NCI-H82 treated with DMSO at 0.1 percent for 48 hours (cell line): ENCODE results near the gene SLC44A4.

Source experiments
- DNase-seq: peaks from one replicate; lab custom pipeline; 2025; ENCODE audit not compliant: unreplicated experiment; lab: John Stamatoyannopoulos, UW

The SLC44A4 gene

DNA sequence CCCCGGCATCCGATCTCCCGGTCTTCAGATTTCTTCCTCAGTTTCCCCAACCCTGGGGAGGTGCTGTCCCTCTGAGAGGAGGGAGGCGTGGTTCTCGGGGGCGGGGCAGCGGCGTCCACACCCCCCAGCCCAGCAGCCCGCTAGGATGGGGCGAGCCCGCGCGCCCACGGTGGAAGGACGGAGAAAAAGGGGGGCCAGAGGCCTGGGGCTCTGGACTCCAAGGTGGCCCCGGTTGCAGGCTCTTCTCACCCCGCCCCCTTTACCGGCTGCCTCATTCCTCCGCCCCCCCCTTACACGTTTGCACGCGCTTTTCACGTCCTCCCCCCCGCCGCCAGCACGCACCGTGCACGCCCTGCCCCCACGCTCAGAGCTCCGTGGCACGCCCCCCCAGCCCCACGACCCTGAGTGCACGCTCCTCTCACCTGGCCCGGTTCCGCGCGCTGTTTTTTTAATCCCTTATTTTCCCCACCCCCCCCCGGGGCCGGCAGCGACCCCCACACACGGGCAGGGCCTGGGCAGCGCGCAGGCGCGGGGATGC, 22.7 kb upstream of the SLC44A4 start:
- DNase-seq = no peak

DNA sequence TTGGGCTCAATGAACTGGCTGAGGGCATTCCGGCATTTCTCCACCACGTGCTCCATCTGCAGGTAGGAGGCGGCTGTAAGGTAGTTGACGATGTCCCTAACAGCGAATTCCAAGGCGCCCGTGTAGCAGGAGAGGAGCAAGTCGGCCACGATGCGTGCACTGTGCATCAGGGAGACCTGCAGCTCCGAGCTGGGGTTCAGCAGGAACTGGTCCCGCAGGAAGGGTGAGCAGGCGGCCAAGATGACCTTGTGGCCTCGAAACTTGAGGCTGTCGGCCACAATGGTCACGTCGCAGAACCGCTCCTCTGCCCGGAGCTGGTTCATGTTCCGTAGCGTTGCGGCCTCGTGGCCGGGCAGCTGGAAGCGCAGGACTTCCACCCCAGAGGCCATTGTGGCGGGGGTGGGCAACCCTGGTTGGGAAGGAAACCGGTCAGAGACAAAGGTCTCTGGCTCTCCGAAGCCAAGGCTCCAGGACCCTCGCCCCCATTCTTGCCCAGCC, 22.2 kb upstream of the SLC44A4 start:
- no peak for DNase-seq

GRCh38 chr6:31899882-31900722, 21.3 kb upstream of the SLC44A4 start:
- no peak for DNase-seq

DNA sequence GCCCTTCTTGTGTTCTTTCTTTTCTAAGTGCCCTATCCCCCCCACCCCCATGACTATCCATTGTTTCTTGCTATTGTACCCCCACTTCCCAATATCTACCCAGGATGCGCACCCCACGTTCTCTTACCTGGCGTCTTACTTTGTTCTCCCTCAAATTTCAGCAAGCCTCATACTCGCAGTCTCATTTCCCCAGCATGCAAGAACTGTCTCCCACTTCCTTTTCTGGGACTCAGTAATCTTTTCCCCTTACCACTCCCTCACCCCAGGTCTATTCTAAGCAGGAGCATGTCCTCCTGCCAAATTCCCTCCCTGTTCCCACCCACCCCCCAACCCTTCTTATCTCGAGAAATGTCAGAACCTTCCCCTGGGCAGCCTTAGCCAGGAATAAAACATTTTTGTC, 20.4 kb upstream of the SLC44A4 start:
- DNase-seq = no peak

DNA sequence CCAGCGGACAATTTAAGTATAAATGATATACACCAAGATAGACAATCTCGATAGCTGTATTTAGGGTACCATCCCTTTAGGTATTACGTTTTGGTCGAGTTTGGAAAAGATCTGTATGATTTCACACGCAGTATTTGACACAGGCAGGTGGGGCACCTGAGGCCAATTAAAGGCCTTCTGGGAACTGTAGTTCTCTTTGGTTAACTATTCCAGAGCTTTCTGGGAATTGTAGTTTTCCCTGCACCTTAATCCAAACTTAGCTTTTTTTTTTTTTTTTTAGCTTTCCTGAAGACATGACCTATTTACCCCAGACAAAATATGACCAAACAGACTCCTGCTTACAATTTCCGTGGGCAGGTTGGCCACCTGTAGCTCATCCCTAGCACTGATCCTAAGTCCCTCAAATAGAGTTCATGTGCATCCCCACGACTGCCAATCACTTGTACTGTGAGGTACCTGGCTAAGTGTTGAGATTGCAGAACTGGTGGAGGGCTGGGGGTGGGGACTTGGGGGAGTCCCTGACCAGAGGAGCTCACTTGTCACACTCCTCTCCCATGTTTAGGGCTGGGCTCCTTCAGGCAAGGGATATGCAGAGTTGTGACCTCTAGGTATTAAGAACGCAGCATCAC, 19.7 kb upstream of the SLC44A4 start:
- DNase-seq = peak; percentile 63

- peak; percentile 63 for DNase-seq
Observed at GRCh38 chr6:31897612-31898382, 19.0 kb upstream of the SLC44A4 start, which contains the start of gene EHMT2. TSS of gene EHMT2 (minus strand) at chr6:31897698. CDS start at chr6:31897677, 21 bp downstream.

GRCh38 chr6:31896856-31897611, 18.2 kb upstream of the SLC44A4 start:
- DNase-seq = no peak

DNA sequence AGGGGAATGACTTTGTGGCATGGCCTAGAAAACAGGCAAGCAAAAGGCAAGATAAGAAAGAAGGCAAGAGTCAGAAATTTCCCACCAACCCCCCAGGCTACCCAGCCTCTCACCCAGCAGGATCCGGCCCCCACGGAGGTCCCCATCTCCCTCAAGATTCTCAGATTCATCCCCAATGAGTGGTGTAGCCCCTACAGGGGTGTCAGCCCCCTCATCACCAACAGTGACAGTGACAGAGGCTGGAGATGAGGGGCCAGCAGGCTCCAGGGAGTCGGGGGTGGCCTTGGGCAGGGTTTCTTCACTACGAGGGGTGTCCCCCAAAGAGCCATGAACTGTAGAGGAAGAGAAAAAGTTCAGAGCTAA, 17.7 kb upstream of the SLC44A4 start:
- no peak for DNase-seq

- DNase-seq = no peak
Observed at GRCh38 chr6:31892821-31893220, 14.0 kb upstream of the SLC44A4 start.

DNA sequence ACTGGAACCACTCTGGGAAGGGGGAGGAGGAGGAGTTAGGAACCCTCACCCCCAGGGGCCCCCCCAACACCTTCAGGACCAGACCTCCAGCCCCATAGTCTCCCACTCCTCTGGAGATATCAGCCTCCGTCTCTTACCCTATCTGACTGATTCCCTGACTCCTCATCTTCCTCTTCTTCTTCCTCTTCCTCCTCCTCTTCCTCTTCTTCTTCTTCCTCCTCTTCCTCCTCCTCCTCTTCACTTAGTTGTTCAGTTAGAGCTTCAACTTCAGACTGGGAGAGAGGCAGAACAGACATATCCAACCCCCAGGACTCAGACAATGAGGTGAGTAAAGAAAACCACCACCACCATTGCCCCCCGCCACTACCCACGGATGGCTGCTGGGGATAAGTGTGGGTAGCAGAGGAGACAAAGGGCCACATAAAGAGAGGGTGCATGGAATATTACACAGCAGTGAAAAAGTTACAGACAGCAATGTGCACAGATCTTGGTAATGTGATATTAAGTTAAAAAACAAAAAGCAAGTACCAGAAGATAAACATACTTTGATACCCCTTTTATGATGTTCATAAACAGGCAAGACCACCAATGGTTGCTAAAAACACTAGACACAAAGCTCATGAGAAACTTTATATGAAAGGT, 10.7 kb upstream of the SLC44A4 start:
- no peak for DNase-seq

DNA sequence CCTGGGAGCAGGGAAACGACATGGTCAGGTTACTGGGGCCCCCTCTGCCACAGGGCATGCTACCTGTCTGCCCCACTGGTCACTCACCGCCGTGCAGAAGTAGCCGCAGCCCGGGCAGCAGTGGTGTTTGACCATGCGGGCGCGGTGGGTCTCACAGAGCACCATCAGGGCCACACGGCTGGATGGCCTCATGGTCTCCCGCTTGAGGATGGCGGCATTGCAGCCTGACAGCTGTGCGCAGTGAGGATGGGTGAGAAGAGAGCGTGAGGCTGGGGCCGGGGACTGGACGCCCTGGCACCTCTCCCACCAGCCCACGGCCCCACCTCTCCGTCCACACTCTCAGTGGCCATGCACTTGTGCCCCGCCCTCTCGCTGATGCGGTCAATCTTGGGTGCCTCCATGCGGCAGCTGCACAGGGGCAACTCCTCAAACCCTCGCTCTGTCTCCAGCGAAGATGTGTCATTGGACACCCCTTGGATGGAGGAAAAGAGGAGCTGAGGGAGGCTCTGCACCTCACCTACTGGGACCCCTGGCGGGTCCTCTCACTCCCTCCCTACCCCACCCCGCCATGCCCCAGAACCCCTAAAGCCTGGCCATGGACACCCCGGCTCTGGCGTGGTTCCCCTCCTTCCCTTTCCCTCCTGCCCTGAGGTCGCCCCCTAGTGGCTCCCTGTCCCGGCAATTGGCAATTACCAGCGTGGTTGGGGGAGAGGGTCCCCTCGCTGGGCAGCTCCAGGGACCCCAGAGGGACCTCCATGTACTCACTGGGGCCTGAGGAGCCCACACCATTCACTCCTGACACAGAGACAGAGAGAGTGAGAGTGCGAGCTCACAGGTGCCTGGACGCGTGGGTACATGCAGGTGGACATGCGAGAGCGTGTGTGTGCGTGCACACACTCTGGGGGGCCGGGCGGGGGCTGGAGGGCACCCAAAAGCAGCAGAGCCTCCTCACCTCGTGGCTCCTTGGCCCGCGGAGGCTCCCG, 9.8 kb upstream of the SLC44A4 start:
- no peak for DNase-seq

DNA sequence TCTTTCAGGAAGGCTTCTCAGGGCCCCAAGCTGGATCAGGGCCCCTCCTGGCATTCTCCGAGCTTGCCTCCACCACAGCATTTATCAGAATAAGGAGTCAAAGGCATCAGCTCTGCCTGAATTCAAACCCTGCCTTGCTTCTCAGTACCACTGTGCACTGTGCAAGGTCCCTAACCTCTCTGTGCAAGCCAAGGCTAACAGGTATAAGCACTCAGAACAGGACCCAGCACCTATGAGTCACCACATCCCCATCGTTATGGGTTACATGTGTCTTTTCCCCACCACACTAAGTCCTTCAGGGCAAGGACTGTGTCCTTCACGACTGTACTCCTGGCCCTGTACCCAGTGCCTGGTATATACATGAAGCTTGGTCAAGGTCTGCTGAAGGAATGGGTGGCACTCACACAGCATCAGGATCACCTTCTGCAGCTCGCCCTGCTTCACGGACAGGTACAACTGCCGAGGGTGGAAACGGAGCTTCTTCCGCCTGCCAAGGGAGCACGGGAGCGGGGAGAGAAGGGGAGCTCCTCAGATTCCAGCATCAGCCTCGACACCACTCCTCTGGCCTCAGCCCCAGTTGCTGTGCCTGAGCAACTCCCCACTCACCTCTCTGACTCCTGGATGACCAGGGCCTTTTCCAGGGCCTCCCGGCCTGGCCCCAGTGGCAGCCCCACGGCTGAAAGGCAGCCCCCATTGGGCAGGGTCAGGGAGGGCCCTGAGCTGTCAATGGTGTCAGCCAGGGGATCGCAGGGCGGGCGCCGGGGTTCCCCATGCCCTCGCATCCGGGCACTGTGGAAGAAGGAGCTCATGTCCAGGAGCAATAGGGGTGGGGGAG, 8.6 kb upstream of the SLC44A4 start:
- DNase-seq = no peak

GRCh38 chr6:31886541-31886991, 7.8 kb upstream of the SLC44A4 start:
- DNase-seq = no peak

DNA sequence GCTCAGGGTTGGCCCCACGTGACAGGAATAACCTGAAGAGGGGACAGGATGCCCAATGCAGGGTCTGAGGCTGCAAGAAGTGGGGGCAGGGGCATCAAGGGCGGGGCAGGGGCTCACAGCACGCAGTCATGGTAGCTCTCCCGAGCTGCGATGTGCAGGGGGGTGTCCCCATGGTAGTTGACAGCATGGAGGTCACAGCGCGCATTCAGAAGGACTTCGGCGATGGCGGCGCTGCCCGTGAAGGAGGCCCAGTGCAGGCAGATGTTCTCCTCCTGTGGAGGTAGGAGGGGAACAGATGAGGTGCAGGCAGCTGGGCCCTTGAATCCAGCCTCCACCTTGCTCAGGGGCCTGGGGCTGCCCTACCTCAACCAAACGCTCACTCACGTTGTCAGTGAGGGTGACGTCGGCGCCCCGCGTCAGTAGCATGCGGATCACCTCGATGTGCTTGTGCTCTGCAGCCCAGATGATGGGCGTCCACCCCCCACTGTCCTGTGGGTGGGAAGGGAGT, 5.8 kb upstream of the SLC44A4 start:
- DNase-seq = no peak

DNA sequence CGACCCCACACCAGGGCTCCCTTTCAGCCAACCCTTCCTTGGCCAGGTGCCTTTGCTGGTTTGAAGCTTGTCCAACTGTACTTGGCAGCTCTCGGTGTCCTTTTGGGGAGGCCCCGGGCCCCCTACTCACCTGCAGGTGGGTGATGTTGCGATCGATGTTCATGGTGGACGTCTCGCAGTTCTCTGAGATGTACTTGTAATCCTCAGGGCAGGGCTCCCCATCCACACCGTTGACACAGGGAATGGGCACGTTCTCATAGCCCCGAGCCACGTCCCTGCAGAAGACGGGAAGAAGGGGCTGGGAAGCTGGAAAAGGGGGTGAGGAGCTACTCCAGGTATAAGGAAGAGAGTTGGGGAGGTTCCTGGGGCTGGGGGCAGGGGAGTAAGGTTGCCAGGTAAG, 4.9 kb upstream of the SLC44A4 start:
- DNase-seq = no peak

DNA sequence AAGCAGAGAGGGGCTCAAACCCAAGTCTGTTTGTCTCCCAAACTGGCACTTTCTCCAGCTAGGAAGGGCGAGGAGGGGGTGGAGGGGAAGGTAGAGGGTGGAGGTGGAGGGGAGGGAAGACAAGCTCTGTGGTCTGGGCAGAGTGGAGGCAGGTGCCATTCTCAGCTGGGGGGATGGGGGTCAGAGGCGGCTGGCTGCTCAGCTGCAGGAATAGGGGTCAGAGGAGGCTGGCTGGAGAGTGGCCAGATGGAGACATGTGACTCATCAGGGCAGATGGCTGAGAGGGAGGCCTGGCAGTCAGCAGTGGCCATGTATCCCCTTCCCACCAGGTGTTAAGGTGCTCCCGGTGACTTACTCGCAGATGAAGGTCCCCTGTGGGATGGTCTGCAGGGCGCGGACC, 3.5 kb upstream of the SLC44A4 start:
- no peak for DNase-seq

DNA sequence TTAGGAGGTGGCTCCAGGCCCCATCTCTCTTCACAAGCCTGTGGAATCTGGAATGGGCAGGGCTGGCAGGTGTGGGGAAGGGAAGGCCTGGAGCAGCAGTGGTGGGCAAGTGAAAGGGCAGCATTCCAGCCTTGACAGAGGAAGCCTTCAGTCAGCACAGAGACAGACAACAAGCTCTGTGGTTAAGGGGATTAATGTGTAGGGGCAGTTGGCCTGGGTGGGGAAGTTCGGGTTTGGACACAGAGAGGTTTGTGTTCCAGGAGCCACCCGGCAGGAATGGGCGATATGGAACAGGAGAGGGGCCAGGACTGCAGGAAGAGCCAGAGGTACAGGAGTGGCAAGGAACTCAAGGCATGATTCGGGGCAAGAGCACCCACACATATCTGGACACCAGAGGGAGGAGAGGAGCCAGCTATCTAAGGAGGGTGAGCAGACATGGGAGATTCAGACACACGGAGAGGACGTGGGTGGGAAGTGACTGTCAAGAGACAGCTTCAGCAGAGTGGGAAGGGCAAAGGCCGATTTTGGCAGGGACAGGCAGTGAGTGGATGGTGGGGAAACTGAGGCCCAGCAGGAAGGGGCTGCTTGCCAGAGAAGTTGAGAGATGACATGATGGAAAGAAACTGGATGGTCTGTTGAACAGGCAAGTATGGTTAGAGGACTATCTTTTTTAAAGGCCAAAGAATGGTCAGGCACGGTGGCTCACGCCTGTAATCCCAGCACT, 2.5 kb upstream of the SLC44A4 start:
- no peak for DNase-seq
